Measurements from ENCODE around the gene SLC16A13. TPM values are rescaled to one million over a fixed set of nuclear protein-coding genes. Genes with fewer than 3 reads are reported as not detected.

Gene SLC16A13
- total and polyA plus RNA-seq, 10 of the 15 experiments (the other 5 are each of a cell fraction or from before 2014, with no cell fraction given) = 0.34 to 12.1 (median 3.3) TPM

GRCh38 chr17:7016418-7016817 lies 19.4 kb upstream of the SLC16A13 start (continued):
- TF ChIP-seq ZBTB4 (CRISPR knock-in tag; IDR thresholded peaks at IDR 0.05) (no peak), NR2F1 (conservative IDR thresholded peaks at IDR 0.05) (0 out of 2 replicates have a peak, but pooled peaks have one; percentile 17), REST (IDR thresholded peaks at IDR 0.05; ENCODE audit: low read depth, low read length) (no peak)
- TF ChIP-seq, protein P1, sequence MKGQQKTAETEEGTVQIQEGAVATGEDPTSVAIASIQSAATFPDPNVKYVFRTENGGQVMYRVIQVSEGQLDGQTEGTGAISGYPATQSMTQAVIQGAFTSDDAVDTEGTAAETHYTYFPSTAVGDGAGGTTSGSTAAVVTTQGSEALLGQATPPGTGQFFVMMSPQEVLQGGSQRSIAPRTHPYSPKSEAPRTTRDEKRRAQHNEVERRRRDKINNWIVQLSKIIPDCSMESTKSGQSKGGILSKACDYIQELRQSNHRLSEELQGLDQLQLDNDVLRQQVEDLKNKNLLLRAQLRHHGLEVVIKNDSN (IDR thresholded peaks at IDR 0.05; ENCODE audit: borderline replicate concordance, extremely low read length, insufficient read depth, low read depth, low read length) = no peak

All from GM12878 (cell line).